ENCODE measurements around the gene SH3RF1.

The SH3RF1 gene

GRCh38 chr4:169163495-169163894 is 107.3 kb downstream of the SH3RF1 start:
- DNase-seq (ENCODE audit: low spot score) = no peak

- peak; percentile 28 for DNase-seq (ENCODE audit: low spot score)
Observed at GRCh38 chr4:169160825-169161224, 109.9 kb downstream of the SH3RF1 start.

- peak; percentile 45 for DNase-seq (ENCODE audit: low spot score)
Observed at GRCh38 chr4:169159624-169160171, 111.1 kb downstream of the SH3RF1 start.

- no peak for DNase-seq (ENCODE audit: low spot score)
Observed at GRCh38 chr4:169158861-169159260, 111.9 kb downstream of the SH3RF1 start.

GRCh38 chr4:169158046-169158445 is 112.7 kb downstream of the SH3RF1 start:
- no peak for DNase-seq (ENCODE audit: low spot score)

GRCh38 chr4:169156392-169156791 is 114.4 kb downstream of the SH3RF1 start:
- no peak for DNase-seq (ENCODE audit: low spot score)

GRCh38 chr4:169154121-169154520 is 116.6 kb downstream of the SH3RF1 start:
- DNase-seq (ENCODE audit: low spot score) = no peak

GRCh38 chr4:169153481-169154087 is 117.2 kb downstream of the SH3RF1 start:
- DNase-seq (ENCODE audit: low spot score) = no peak

- no peak for DNase-seq (ENCODE audit: low spot score)
Observed at GRCh38 chr4:169152899-169153298, 117.9 kb downstream of the SH3RF1 start.

GRCh38 chr4:169152098-169152497 is 118.7 kb downstream of the SH3RF1 start:
- DNase-seq (ENCODE audit: low spot score) = no peak

GRCh38 chr4:169151671-169152070 is 119.1 kb downstream of the SH3RF1 start:
- no peak for DNase-seq (ENCODE audit: low spot score)

GRCh38 chr4:169150806-169151205 is 120.0 kb downstream of the SH3RF1 start:
- no peak for DNase-seq (ENCODE audit: low spot score)

- no peak for DNase-seq (ENCODE audit: low spot score)
Observed at GRCh38 chr4:169148885-169149284, 121.9 kb downstream of the SH3RF1 start.

- no peak for DNase-seq (ENCODE audit: low spot score)
Observed at GRCh38 chr4:169147191-169147590, 123.6 kb downstream of the SH3RF1 start.

GRCh38 chr4:169144061-169144600 is 126.6 kb downstream of the SH3RF1 start:
- DNase-seq (ENCODE audit: low spot score) = no peak

GRCh38 chr4:169143335-169143734 is 127.4 kb downstream of the SH3RF1 start:
- DNase-seq (ENCODE audit: low spot score) = no peak

GRCh38 chr4:169142906-169143305 is 127.8 kb downstream of the SH3RF1 start:
- DNase-seq (ENCODE audit: low spot score) = no peak

- no peak for DNase-seq (ENCODE audit: low spot score)
Observed at GRCh38 chr4:169142391-169142790, 128.4 kb downstream of the SH3RF1 start.

GRCh38 chr4:169139021-169139420 is 131.7 kb downstream of the SH3RF1 start:
- DNase-seq (ENCODE audit: low spot score) = no peak

- no peak for DNase-seq (ENCODE audit: low spot score)
Observed at GRCh38 chr4:169137558-169137920, 133.2 kb downstream of the SH3RF1 start.

- no peak for DNase-seq (ENCODE audit: low spot score)
Observed at GRCh38 chr4:169136796-169137557, 133.8 kb downstream of the SH3RF1 start.

GRCh38 chr4:169136330-169136729 is 134.4 kb downstream of the SH3RF1 start:
- DNase-seq (ENCODE audit: low spot score) = no peak

- no peak for DNase-seq (ENCODE audit: low spot score)
Observed at GRCh38 chr4:169135776-169136175, 135.0 kb downstream of the SH3RF1 start.

Measured in pons (tissue), 1 donor.